HEK293T (cell line): ENCODE data around the gene KRT17.
"Not testable (repeated sequence)": the region's sequence is repeated elsewhere in the genome, so short reads cannot be mapped to it uniquely, and the experiment has no call there.

ENCODE experiments used
- CTCF ChIA-PET: fragments of 350-600 bp; formaldehyde crosslinking; extraction: SDS; loops from one replicate; lab custom pipeline; 2021; ENCODE audit warnings: antibody characterized with exemption, inconsistent platforms; lab: Yijun Ruan, JAX
- POLR2A ChIA-PET: fragments of 350-600 bp; formaldehyde crosslinking; extraction: SDS; loops from one replicate; lab custom pipeline; 2020; ENCODE audit warnings: antibody characterized with exemption, inconsistent platforms; lab: Yijun Ruan, JAX
- DNase-seq: peaks from one replicate; pipeline ENCODE4 v3.0.0; 2012; ENCODE audit warnings: mixed read lengths; ENCODE audit errors: extremely low spot score
- ARNT ChIP-seq: fragments of 450-650 bp; IDR thresholded peaks from 2 replicates; pipeline ENCODE4 v1.6.1; 2017; ENCODE audit warnings: mild to moderate bottlenecking
- BHLHE40 ChIP-seq: fragments of 450-650 bp; IDR thresholded peaks from 2 replicates; pipeline ENCODE4 v1.6.1; 2016; ENCODE audit warnings: mild to moderate bottlenecking, moderate library complexity, borderline replicate concordance
- CTBP1 ChIP-seq: fragments of 450-650 bp; IDR thresholded peaks from 2 replicates; pipeline ENCODE4 v1.6.1; 2016; ENCODE audit warnings: borderline replicate concordance
- ELF4 ChIP-seq: fragments of 450-650 bp; IDR thresholded peaks from 2 replicates; pipeline ENCODE4 v1.6.1; 2017; ENCODE audit warnings: antibody characterized with exemption
- FOXA1 ChIP-seq: fragments of 450-650 bp; IDR thresholded peaks from 2 replicates; pipeline ENCODE4 v1.6.1; 2016; ENCODE audit warnings: mild to moderate bottlenecking
- FOXK2 ChIP-seq: fragments of 450-650 bp; IDR thresholded peaks from 2 replicates; pipeline ENCODE4 v1.6.1; 2016; ENCODE audit warnings: mild to moderate bottlenecking
- FOXM1 ChIP-seq: fragments of 450-650 bp; IDR thresholded peaks from 2 replicates; pipeline ENCODE4 v1.6.1; 2017; ENCODE audit warnings: mild to moderate bottlenecking, borderline replicate concordance
- HDGF ChIP-seq: fragments of 450-650 bp; IDR thresholded peaks from 2 replicates; pipeline ENCODE4 v1.6.1; 2017; ENCODE audit warnings: antibody characterized with exemption, borderline replicate concordance
- L3MBTL2 ChIP-seq: fragments of 450-650 bp; conservative IDR thresholded peaks from 2 replicates; pipeline ENCODE4 v1.6.1; 2016; ENCODE audit warnings: mild to moderate bottlenecking
- LEF1 ChIP-seq: fragments of 450-650 bp; IDR thresholded peaks from 2 replicates; pipeline ENCODE4 v1.6.1; 2017; ENCODE audit warnings: mild to moderate bottlenecking, borderline replicate concordance
- NFRKB ChIP-seq: fragments of 450-650 bp; IDR thresholded peaks from 2 replicates; pipeline ENCODE4 v1.6.1; 2016; ENCODE audit warnings: mild to moderate bottlenecking, moderate library complexity
- SP1 ChIP-seq: fragments of 450-650 bp; IDR thresholded peaks from 2 replicates; pipeline ENCODE4 v1.6.1; 2017
- SUZ12 ChIP-seq: fragments of 450-650 bp; IDR thresholded peaks from 2 replicates; pipeline ENCODE4 v1.6.1; 2016; ENCODE audit warnings: mild to moderate bottlenecking
- TARDBP ChIP-seq: fragments of 450-650 bp; IDR thresholded peaks from 2 replicates; pipeline ENCODE4 v1.6.1; 2016
- ZNF384 ChIP-seq: fragments of 450-650 bp; IDR thresholded peaks from 2 replicates; pipeline ENCODE4 v1.6.1; 2016
- TF ChIP-seq, protein P1 (sequence below): fragments of 450-650 bp; IDR thresholded peaks from 2 replicates; pipeline ENCODE4 v1.6.1; 2016

The KRT17 gene

GRCh38 chr17:41614098-41614497, 10.3 kb downstream of the KRT17 start:
- no peak for TF ChIP-seq ZNF384
- no peak for TF ChIP-seq NFRKB
- TF ChIP-seq TARDBP: no peak
- no peak for TF ChIP-seq ELF4
- TF ChIP-seq FOXA1: no peak
- TF ChIP-seq ARNT: no peak
- TF ChIP-seq SUZ12: no peak
- TF ChIP-seq L3MBTL2: no peak
- no peak for TF ChIP-seq HDGF
- no peak for TF ChIP-seq CTBP1
- TF ChIP-seq BHLHE40: no peak
- no peak for TF ChIP-seq SP1
- TF ChIP-seq FOXM1: no peak
- no peak for TF ChIP-seq LEF1
- TF ChIP-seq FOXK2: no peak
- TF ChIP-seq, protein P1, sequence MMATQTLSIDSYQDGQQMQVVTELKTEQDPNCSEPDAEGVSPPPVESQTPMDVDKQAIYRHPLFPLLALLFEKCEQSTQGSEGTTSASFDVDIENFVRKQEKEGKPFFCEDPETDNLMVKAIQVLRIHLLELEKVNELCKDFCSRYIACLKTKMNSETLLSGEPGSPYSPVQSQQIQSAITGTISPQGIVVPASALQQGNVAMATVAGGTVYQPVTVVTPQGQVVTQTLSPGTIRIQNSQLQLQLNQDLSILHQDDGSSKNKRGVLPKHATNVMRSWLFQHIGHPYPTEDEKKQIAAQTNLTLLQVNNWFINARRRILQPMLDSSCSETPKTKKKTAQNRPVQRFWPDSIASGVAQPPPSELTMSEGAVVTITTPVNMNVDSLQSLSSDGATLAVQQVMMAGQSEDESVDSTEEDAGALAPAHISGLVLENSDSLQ: no peak
- ChIA-PET POLR2A (no interaction called here), CTCF (no interaction called here)
- DNase-seq: no peak

- ChIA-PET CTCF (no interaction called here), POLR2A (no interaction called here)
- TF ChIP-seq BHLHE40 (no peak), ZNF384 (no peak), SP1 (no peak), ARNT (no peak), HDGF (no peak), FOXA1 (no peak), SUZ12 (no peak), FOXK2 (no peak), L3MBTL2 (no peak), CTBP1 (no peak), FOXM1 (no peak), NFRKB (no peak)
- TF ChIP-seq, protein P1: no peak
- DNase-seq: no peak
Observed at GRCh38 chr17:41613277-41614082, 10.9 kb downstream of the KRT17 start.

- CTCF ChIA-PET, POLR2A ChIA-PET, DNase-seq: not testable (repeated sequence)
Observed at GRCh38 chr17:41612376-41613160, 11.8 kb downstream of the KRT17 start, which contains the start of gene KRT16. Gene KRT16, minus strand, starts transcription at chr17:41612767. Its CDS starts 79 bp downstream, at chr17:41612688.

- no peak for DNase-seq
- POLR2A ChIA-PET: no interaction called here
- CTCF ChIA-PET: no interaction called here
- TF ChIP-seq BHLHE40 (no peak), CTBP1 (no peak)
Observed at GRCh38 chr17:41610965-41611640, 13.3 kb downstream of the KRT17 start.

- CTCF ChIA-PET: interaction anchor here (0.6 to 1.0 kb wide), 4 partner anchors 24 to 53 kb away, joined by 3 to 4 read pairs (median 3); no protein-coding TSS in a partner anchor
- POLR2A ChIA-PET, DNase-seq: not testable (repeated sequence)
Observed at GRCh38 chr17:41610061-41610517, 14.3 kb downstream of the KRT17 start.

DNA sequence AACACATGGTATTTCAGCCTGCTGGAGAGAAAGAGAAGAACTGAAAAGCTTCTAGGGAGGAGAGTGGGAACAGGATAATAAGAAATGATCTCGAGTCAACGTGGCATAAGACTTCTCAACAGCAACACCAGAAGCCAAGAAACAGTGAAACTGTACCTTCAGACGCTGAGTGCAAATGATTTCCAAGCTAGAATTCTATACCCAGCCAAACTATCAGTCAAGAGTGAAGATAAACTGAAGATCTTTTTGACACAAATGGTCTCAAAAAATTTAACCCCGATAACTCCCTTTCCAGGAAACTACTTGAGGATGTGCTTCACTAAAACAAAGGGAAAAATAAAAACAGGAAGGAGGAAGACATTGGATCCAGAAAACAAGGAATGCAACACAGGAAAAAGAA, 17.4 kb downstream of the KRT17 start:
- POLR2A ChIA-PET, DNase-seq: not testable (repeated sequence)
- CTCF ChIA-PET: interaction anchor here (0.7 kb wide), 1 partner anchor 58 kb away, joined by 3 read pairs; no protein-coding TSS in a partner anchor

GRCh38 chr17:41602524-41602923, 21.9 kb downstream of the KRT17 start:
- ChIA-PET CTCF (interaction anchor here (1.1 to 1.2 kb wide), 2 partner anchors 53 to 60 kb away, joined by 3 to 6 read pairs; no protein-coding TSS in a partner anchor), POLR2A (interaction anchor here (0.9 kb wide), 1 partner anchor 85 kb away, joined by 4 read pairs; no protein-coding TSS in a partner anchor)
- no peak for DNase-seq
- TF ChIP-seq TARDBP (no peak), SUZ12 (no peak), FOXM1 (no peak), L3MBTL2 (no peak), FOXK2 (no peak), HDGF (no peak), SP1 (no peak), FOXA1 (no peak), NFRKB (no peak), ELF4 (no peak), ZNF384 (no peak), CTBP1 (no peak), LEF1 (no peak), ARNT (no peak), BHLHE40 (no peak)
- TF ChIP-seq, protein P1: no peak
